ENCODE data around the gene CST6. TPM values are rescaled to one million over a fixed set of nuclear protein-coding genes. Genes with fewer than 3 reads are reported as not detected.
"Not testable (repeated sequence)": the region's sequence is repeated elsewhere in the genome, so short reads cannot be mapped to it uniquely, and the experiment has no call there.

CST6 gene
- total RNA-seq, 1 donor from 2014 or later, result not detected

GRCh38 chr11:66020212-66020611 is 8.4 kb downstream of the CST6 start:
- H3K36me3 Mint-ChIP-seq (ENCODE audit: low read depth), result no peaks in the 10 kb centered on the region
- ATAC-seq (ENCODE audit: low read depth) (no peak), DNase-seq (no peak)
- no peak overlapping the region for H3K27ac Mint-ChIP-seq
- peaks cover 8% of the 10 kb centered on the region for H3K27me3 Mint-ChIP-seq
- no peak overlapping the region for H3K4me3 Mint-ChIP-seq
- ChIA-PET CTCF (no interaction called here), POLR2A (no interaction called here)
- TF ChIP-seq CTCF (IDR thresholded peaks at IDR 0.05), result no peak
- peaks cover 4% of the 10 kb centered on the region for H3K4me1 Mint-ChIP-seq
- H3K9me3 Mint-ChIP-seq, result no peaks in the 10 kb centered on the region
- intact Hi-C loops (cut with micrococcal nuclease), result no loop called here

GRCh38 chr11:66020618-66021357 is 9.0 kb downstream of the CST6 start:
- ChIA-PET CTCF (no interaction called here), POLR2A (no interaction called here)
- peaks cover 4% of the 10 kb centered on the region for H3K4me1 Mint-ChIP-seq
- no peak for DNase-seq
- intact Hi-C loops (cut with micrococcal nuclease), result no loop called here
- no peak overlapping the region for H3K4me3 Mint-ChIP-seq
- peaks cover 8% of the 10 kb centered on the region for H3K27me3 Mint-ChIP-seq
- no peaks in the 10 kb centered on the region for H3K9me3 Mint-ChIP-seq
- no peak for ATAC-seq (ENCODE audit: low read depth)
- TF ChIP-seq CTCF (IDR thresholded peaks at IDR 0.05), result no peak
- no peak overlapping the region for H3K27ac Mint-ChIP-seq
- no peaks in the 10 kb centered on the region for H3K36me3 Mint-ChIP-seq (ENCODE audit: low read depth)

- Mint-ChIP-seq H3K9me3 (no peaks in the 10 kb centered on the region), H3K4me3 (peak overlapping the region; percentile 24)
Observed at GRCh38 chr11:66022401-66023185, 10.8 kb downstream of the CST6 start.

GRCh38 chr11:66023186-66023440 is 11.3 kb downstream of the CST6 start:
- intact Hi-C loops (cut with micrococcal nuclease), result loop anchor here (2.0 kb wide), 2 partner anchors 20 to 34 kb away; partner anchors contain the start of genes BANF1 and EIF1AD
- not testable (repeated sequence) for H3K36me3 Mint-ChIP-seq (ENCODE audit: low read depth); H3K4me1 Mint-ChIP-seq; H3K4me3 Mint-ChIP-seq; DNase-seq; H3K9me3 Mint-ChIP-seq; H3K27ac Mint-ChIP-seq; ATAC-seq (ENCODE audit: low read depth); H3K27me3 Mint-ChIP-seq
- CTCF ChIA-PET, result interaction anchor here (1.2 to 2.2 kb wide), 11 partner anchors 9 to 244 kb away, joined by 3 to 14 read pairs (median 6); partner anchors contain the start of genes BANF1, CCDC85B and EIF1AD
- POLR2A ChIA-PET, result interaction anchor here (0.6 to 1.0 kb wide), 4 partner anchors 17 to 349 kb away, joined by 3 to 20 read pairs (median 4); partner anchors contain the start of gene SF3B2

More at GRCh38 chr11:66022401-66023185, 10.8 kb downstream of the CST6 start:
- peak; percentile 25 for TF ChIP-seq CTCF (IDR thresholded peaks at IDR 0.05)
- ATAC-seq (ENCODE audit: low read depth) (peak; percentile 98), DNase-seq (peak; percentile 82)
- Mint-ChIP-seq H3K4me1 (peaks cover 4% of the 10 kb centered on the region), H3K27me3 (peaks cover 8% of the 10 kb centered on the region), H3K36me3 (ENCODE audit: low read depth) (no peaks in the 10 kb centered on the region), H3K27ac (no peak overlapping the region)
- POLR2A ChIA-PET, result interaction anchor here (0.6 to 1.4 kb wide), 7 partner anchors 9 to 841 kb away, joined by 3 to 20 read pairs (median 5); partner anchors contain the start of genes BANF1, CAPN1, EIF1AD and SF3B2
- intact Hi-C loops (cut with micrococcal nuclease), result loop anchor here (1.0 to 2.0 kb wide), 4 partner anchors 15 to 112 kb away; partner anchors contain the start of genes BANF1 and EIF1AD
- CTCF ChIA-PET, result interaction anchor here (0.6 to 2.2 kb wide), 19 partner anchors 9 to 302 kb away, joined by 3 to 14 read pairs (median 4); partner anchors contain the start of genes BANF1, CCDC85B, EIF1AD and FIBP

GRCh38 chr11:66026017-66026529 is 14.3 kb downstream of the CST6 start, which contains the start of gene CATSPER1:
CATSPER1 (minus strand) TSS chr11:66026479; CDS start chr11:66026379, 100 bp downstream.
- no peak within 1 kb of the TSS for H3K27ac Mint-ChIP-seq
- intact Hi-C loops (cut with micrococcal nuclease), result no loop called here
- peaks cover 8% of the 10 kb centered on the region for H3K27me3 Mint-ChIP-seq
- no peaks in the 10 kb centered on the region for H3K9me3 Mint-ChIP-seq
- no peak for ATAC-seq (ENCODE audit: low read depth)
- no peak within 1 kb of the TSS for H3K4me3 Mint-ChIP-seq
- no peaks in the 10 kb centered on the region for H3K36me3 Mint-ChIP-seq (ENCODE audit: low read depth)
- peaks cover 4% of the 10 kb centered on the region for H3K4me1 Mint-ChIP-seq
- POLR2A ChIA-PET, result no interaction called here
- CTCF ChIA-PET, result no interaction called here
- no peak for DNase-seq
- no peak for TF ChIP-seq CTCF (IDR thresholded peaks at IDR 0.05)

All from activated B cell treated with CpG ODN at 0.5 μM for 24 hours (primary cell).